GM12878 (cell line): ENCODE results near the gene PAK3. TPM values are rescaled to one million over a fixed set of nuclear protein-coding genes. Genes with fewer than 3 reads are reported as not detected.

Experiments
- CHD4 ChIP-seq: fragments of 200-600 bp; sonication (generic); IDR thresholded peaks from 2 replicates; pipeline ENCODE4 v1.6.1; 2016; ENCODE audit warnings: mild to moderate bottlenecking
- PML ChIP-seq: IDR thresholded peaks from 2 replicates; pipeline ENCODE4 v1.6.1; 2012; ENCODE audit warnings: low read length, inconsistent platforms
- polyA plus RNA-seq, 11 experiments: library from polyadenylated mRNA; depleted of rRNA in 4 of 11; unstranded in 6 of 11; stranded (reverse) in 5 of 11; fragments of >200 nt; fragmentation: Nextera tagmentation in 4 of 11; fragmentation: Illumina TruSeq in 1 of 11; extraction: Ambion mirVana in 4 of 11; extraction: Trizol in 1 of 11; gene quantifications; 1 replicate in 1 of 11; 2 replicates in 10 of 11; pipeline versions ENCODE4 v1.2.1 to v1.2.3, GENCODE V29; 2011 to 2016; ENCODE audit warnings: inconsistent platforms in 2 of 11, missing spikeins in 2 of 11, low read depth in 1 of 11
- small RNA-seq: library from RNA; depleted of rRNA; stranded (forward); fragments of <200 nt; gene quantifications from one replicate; pipeline ENCODE3, GENCODE V24; 2014
- total RNA-seq, 4 experiments: library from RNA; depleted of rRNA in 3 of 4; stranded (reverse); fragments of >200 nt in 3 of 4; fragmentation: Illumina TruSeq in 1 of 4; extraction: Trizol in 1 of 4; gene quantifications; 2 replicates each; pipeline versions ENCODE4 v1.2.1 to v1.2.3, GENCODE V29; 2013 to 2021

The PAK3 gene
- total and polyA plus RNA-seq, 10 of the 15 experiments (the other 5 are each of a cell fraction or from before 2014, with no cell fraction given), result 0.02 to 0.10 (median 0.04) TPM; not detected in 6

- no peak for TF ChIP-seq PML
- TF ChIP-seq CHD4, result no peak
Measured at GRCh38 chrX:111270339-111270738, 174.3 kb downstream of the PAK3 start, which contains the start of gene CAPN6 (continued).

Small RNA genes within 50 kb of the gene (small RNA-seq; reads per million reads assigned to genes)
- gene FCF1P4, result not detected

Other genes starting within 250 kb of the PAK3 start
- gene CAPN6, start 174.3 kb downstream of the PAK3 start, total RNA-seq (2014; rRNA removed), result not detected in 2 replicates
- not detected in 2 replicates for gene CAPN6, start 174.3 kb downstream of the PAK3 start, total RNA-seq (2014; rRNA removed; fragmentation: Illumina TruSeq; extraction: Trizol)
- gene CAPN6, start 174.3 kb downstream of the PAK3 start, total RNA-seq (2021), result not detected in 2 replicates
- gene CAPN6, start 174.3 kb downstream of the PAK3 start, polyA plus RNA-seq (2011; rRNA removed), result not detected in 2 replicates
- not detected in 2 replicates for gene CAPN6, start 174.3 kb downstream of the PAK3 start, polyA plus RNA-seq (2014; fragmentation: Illumina TruSeq; extraction: Trizol)
- not detected for gene CAPN6, start 174.3 kb downstream of the PAK3 start, polyA plus RNA-seq (2014; fragmentation: Nextera tagmentation; extraction: Ambion mirVana)
- gene CAPN6, start 174.3 kb downstream of the PAK3 start, polyA plus RNA-seq (2014; rRNA removed), result 0.01 TPM in 1 of 2 replicates, not detected in the other
- gene CAPN6, start 174.3 kb downstream of the PAK3 start, polyA plus RNA-seq (2016; fragmentation: Nextera tagmentation; extraction: Ambion mirVana), result not detected